ENCODE results near the gene KCNJ5.

DNA sequence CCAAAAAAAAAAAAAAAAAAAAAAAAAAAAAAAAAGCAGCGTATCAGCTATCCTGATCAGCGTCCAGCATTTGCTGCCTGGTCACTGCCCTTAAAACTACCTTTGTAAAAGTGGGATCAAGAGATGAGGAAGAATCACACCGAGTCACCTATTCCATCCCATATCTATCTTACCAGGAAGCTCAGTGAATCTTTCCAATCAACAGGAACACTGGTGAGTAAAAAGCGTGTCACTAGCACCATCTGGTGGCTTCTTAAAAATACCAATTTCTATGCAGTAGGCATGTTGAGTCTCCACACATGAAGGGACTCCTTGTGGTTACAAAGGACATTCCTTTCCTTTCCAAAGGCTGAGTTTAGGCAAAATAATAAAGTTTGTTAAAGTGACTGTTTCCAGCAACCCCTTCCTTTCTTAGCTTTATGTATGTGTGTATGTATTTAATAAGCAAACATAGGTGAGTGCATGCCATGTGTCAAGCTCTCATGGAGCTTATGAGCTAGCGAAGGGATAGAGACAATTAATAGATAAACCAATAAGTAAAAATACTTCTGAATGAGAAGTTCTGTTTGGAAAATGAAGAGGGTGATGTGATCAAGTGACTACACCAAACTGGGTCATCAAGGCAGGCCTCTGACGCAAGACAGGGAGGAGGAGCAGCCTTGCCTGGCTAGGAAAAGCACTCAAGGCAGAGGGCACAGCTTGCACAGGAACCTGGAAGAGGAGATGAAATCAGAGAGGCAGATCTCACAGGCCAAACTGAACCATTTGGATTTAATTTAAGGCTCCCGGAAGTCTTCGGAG, 65.4 kb downstream of the KCNJ5 start:
- TF ChIP-seq, protein P1, sequence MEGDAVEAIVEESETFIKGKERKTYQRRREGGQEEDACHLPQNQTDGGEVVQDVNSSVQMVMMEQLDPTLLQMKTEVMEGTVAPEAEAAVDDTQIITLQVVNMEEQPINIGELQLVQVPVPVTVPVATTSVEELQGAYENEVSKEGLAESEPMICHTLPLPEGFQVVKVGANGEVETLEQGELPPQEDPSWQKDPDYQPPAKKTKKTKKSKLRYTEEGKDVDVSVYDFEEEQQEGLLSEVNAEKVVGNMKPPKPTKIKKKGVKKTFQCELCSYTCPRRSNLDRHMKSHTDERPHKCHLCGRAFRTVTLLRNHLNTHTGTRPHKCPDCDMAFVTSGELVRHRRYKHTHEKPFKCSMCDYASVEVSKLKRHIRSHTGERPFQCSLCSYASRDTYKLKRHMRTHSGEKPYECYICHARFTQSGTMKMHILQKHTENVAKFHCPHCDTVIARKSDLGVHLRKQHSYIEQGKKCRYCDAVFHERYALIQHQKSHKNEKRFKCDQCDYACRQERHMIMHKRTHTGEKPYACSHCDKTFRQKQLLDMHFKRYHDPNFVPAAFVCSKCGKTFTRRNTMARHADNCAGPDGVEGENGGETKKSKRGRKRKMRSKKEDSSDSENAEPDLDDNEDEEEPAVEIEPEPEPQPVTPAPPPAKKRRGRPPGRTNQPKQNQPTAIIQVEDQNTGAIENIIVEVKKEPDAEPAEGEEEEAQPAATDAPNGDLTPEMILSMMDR (IDR thresholded peaks at IDR 0.05; ENCODE audit: borderline replicate concordance, extremely low read depth, low read length, poor library complexity, severe bottlenecking): peak; percentile 85
- no peak for TF ChIP-seq EZH2 (IDR thresholded peaks at IDR 0.05; ENCODE audit: borderline replicate concordance, low read depth, low read length, severe bottlenecking)
